H1 (cell line): ENCODE data around the gene RIPOR2. TPM values are rescaled to one million over a fixed set of nuclear protein-coding genes. Genes with fewer than 3 reads are reported as not detected.

Source experiments
- CTCF ChIA-PET: fragments of 300-600 bp; sonication (Branson Sonifier 250); formaldehyde crosslinking; loops from one replicate; lab custom pipeline; 2021; ENCODE audit not compliant: partially characterized antibody; lab: Charles Lee
- POLR2A ChIA-PET: fragments of 300-600 bp; sonication (Branson Sonifier 250); formaldehyde crosslinking; loops from one replicate; lab custom pipeline; 2021; ENCODE audit warnings: inconsistent platforms; ENCODE audit not compliant: partially characterized antibody; lab: Charles Lee
- DNase-seq, 2 experiments: peaks; one replicate each; pipeline versions ENCODE4 v3.0.0 to v3.0.0-alpha.2; 2010 to 2022; ENCODE audit warnings: low spot score in 2 of 2, low read depth in 1 of 2, mixed read lengths in 1 of 2
- FAIRE-seq: peaks from 2 replicates; lab custom pipeline; 2011; peaks lifted over from hg19 to GRCh38; lab: Jason Lieb, UNC
- H2AFZ ChIP-seq: 2 replicates; pipeline ENCODE4 v1.8.1; 2012; ENCODE audit warnings: low read length, inconsistent platforms
- H2AK5ac ChIP-seq: 2 replicates; pipeline ENCODE4 v1.6.1; 2013; ENCODE audit warnings: low read depth, low read length
- H2BK120ac ChIP-seq: replicated peaks from 2 replicates; pipeline ENCODE3; 2013; ENCODE audit warnings: low read depth, low read length, inconsistent platforms
- H2BK12ac ChIP-seq: 2 replicates; pipeline ENCODE4 v1.6.1; 2013; ENCODE audit warnings: low read depth, low read length
- H2BK15ac ChIP-seq: 2 replicates; pipeline ENCODE4 v1.6.1; 2013; ENCODE audit warnings: low read length
- H2BK20ac ChIP-seq: 2 replicates; pipeline ENCODE4 v1.6.1; 2013; ENCODE audit warnings: low read length
- H2BK5ac ChIP-seq: 2 replicates; pipeline ENCODE4 v1.6.1; 2013; ENCODE audit warnings: low read depth, low read length
- H3K14ac ChIP-seq: 2 replicates; pipeline ENCODE4 v1.6.1; 2013; ENCODE audit warnings: inconsistent platforms; ENCODE audit not compliant: insufficient read length
- H3K18ac ChIP-seq: 2 replicates; pipeline ENCODE4 v1.6.1; 2013; ENCODE audit warnings: low read length; ENCODE audit errors: extremely low read depth
- H3K23ac ChIP-seq: 2 replicates; pipeline ENCODE4 v1.6.1; 2013; ENCODE audit warnings: inconsistent platforms; ENCODE audit not compliant: insufficient read length
- H3K23me2 ChIP-seq: 2 replicates; pipeline ENCODE4 v1.6.1; 2013; ENCODE audit warnings: low read depth, low read length
- H3K27ac ChIP-seq: 2 replicates; pipeline ENCODE4 v1.6.1; 2011; ENCODE audit warnings: low read depth, low read length, inconsistent platforms
- H3K27me3 ChIP-seq, 4 experiments: replicated peaks in 1 of 4; 1 replicate in 1 of 4; 2 replicates in 3 of 4; pipeline versions ENCODE4 v1.6.1 to v1.8.1; 2011 to 2013; ENCODE audit warnings: low read length in 3 of 4, mild to moderate bottlenecking in 3 of 4, inconsistent platforms in 2 of 4, mixed read lengths in 2 of 4, moderate library complexity in 1 of 4; ENCODE audit not compliant: control insufficient read depth in 3 of 4, insufficient read depth in 3 of 4; ENCODE audit errors: extremely low read depth in 1 of 4
- H3K36me3 ChIP-seq, 4 experiments: 2 replicates each; pipeline versions ENCODE4 v1.6.1 to v1.8.1; 2011 to 2013; ENCODE audit warnings: mild to moderate bottlenecking in 4 of 4, low read length in 3 of 4, moderate library complexity in 2 of 4, control low read depth in 1 of 4, inconsistent platforms in 1 of 4; ENCODE audit not compliant: insufficient read depth in 4 of 4, control insufficient read depth in 2 of 4
- H3K4ac ChIP-seq: replicated peaks from 2 replicates; pipeline ENCODE3; 2013; ENCODE audit warnings: low read length, low read depth, mixed read lengths, inconsistent platforms; ENCODE audit not compliant: insufficient read length
- H3K4me1 ChIP-seq, 4 experiments: replicated peaks in 1 of 4; 1 replicate in 1 of 4; 2 replicates in 3 of 4; pipeline versions ENCODE4 v1.6.1 to v1.8.1; 2011 to 2013; ENCODE audit warnings: low read length in 3 of 4, inconsistent platforms in 2 of 4, mixed read lengths in 1 of 4; ENCODE audit not compliant: insufficient read depth in 4 of 4, control insufficient read depth in 3 of 4
- H3K4me2 ChIP-seq, 2 experiments: 2 replicates each; pipeline versions ENCODE4 v1.6.1 to v1.8.1; 2011 to 2013; ENCODE audit warnings: low read depth in 2 of 2, low read length in 2 of 2, control low read depth in 1 of 2, inconsistent platforms in 1 of 2, mild to moderate bottlenecking in 1 of 2; ENCODE audit not compliant: insufficient read depth in 1 of 2
- H3K4me3 ChIP-seq, 4 experiments: fragments of 200-600, 300-600 bp in 1 of 4; sonication (generic), shearing (Covaris generic), sonication (Bioruptor Twin) in 1 of 4; 2 replicates each; pipeline versions ENCODE4 v1.5.1 to v1.8.1; 2011 to 2016; ENCODE audit warnings: low read length in 4 of 4, low read depth in 3 of 4, control low read depth in 2 of 4, inconsistent platforms in 2 of 4, mild to moderate bottlenecking in 2 of 4, mixed read lengths in 1 of 4, moderate library complexity in 1 of 4; ENCODE audit not compliant: insufficient read depth in 2 of 4; ENCODE audit errors: extremely low read depth in 1 of 4
- H3K56ac ChIP-seq: replicated peaks from 2 replicates; pipeline ENCODE3; 2013; ENCODE audit warnings: low read depth, mild to moderate bottlenecking, mixed read lengths, low read length, inconsistent platforms; ENCODE audit not compliant: insufficient read length
- H3K79me1 ChIP-seq: 2 replicates; pipeline ENCODE4 v1.6.1; 2013; ENCODE audit warnings: low read depth, low read length, control low read depth
- H3K79me2 ChIP-seq, 2 experiments: 2 replicates each; pipeline versions ENCODE4 v1.6.1 to v1.8.1; 2012 to 2013; ENCODE audit warnings: low read length in 2 of 2, mild to moderate bottlenecking in 2 of 2, inconsistent platforms in 1 of 2; ENCODE audit not compliant: insufficient read depth in 2 of 2, control insufficient read depth in 1 of 2
- H3K9ac ChIP-seq, 4 experiments: replicated peaks in 1 of 4; 1 replicate in 1 of 4; 2 replicates in 3 of 4; pipeline versions ENCODE4 v1.6.1 to v1.8.1; 2011 to 2013; ENCODE audit warnings: low read depth in 3 of 4, low read length in 3 of 4, control low read depth in 2 of 4, mild to moderate bottlenecking in 2 of 4, moderate library complexity in 2 of 4, inconsistent platforms in 1 of 4; ENCODE audit errors: extremely low read depth in 1 of 4
- H3K9me3 ChIP-seq, 2 experiments: 2 replicates each; pipeline versions ENCODE4 v1.6.1 to v1.8.1; 2012 to 2013; ENCODE audit warnings: mild to moderate bottlenecking in 2 of 2, moderate library complexity in 2 of 2, control low read depth in 1 of 2, inconsistent platforms in 1 of 2, low read depth in 1 of 2, low read length in 1 of 2, mixed read lengths in 1 of 2; ENCODE audit not compliant: insufficient read depth in 2 of 2
- H4K20me1 ChIP-seq, 2 experiments: replicated peaks in 1 of 2; 2 replicates each; pipeline versions ENCODE3 to v1.8.1; 2011 to 2013; ENCODE audit warnings: inconsistent platforms in 2 of 2, low read length in 2 of 2, mild to moderate bottlenecking in 1 of 2; ENCODE audit not compliant: insufficient read depth in 2 of 2, control insufficient read depth in 1 of 2
- H4K5ac ChIP-seq: 2 replicates; pipeline ENCODE4 v1.6.1; 2013; ENCODE audit warnings: low read length, low read depth, mixed read lengths, inconsistent platforms; ENCODE audit not compliant: insufficient read length
- H4K8ac ChIP-seq: 2 replicates; pipeline ENCODE4 v1.8.0; 2013; ENCODE audit warnings: mild to moderate bottlenecking, moderate library complexity, low read length, inconsistent platforms; ENCODE audit not compliant: insufficient read depth; ENCODE audit errors: extremely low read depth
- H4K91ac ChIP-seq: replicated peaks from 2 replicates; pipeline ENCODE3; 2013; ENCODE audit warnings: low read length, mixed read lengths, inconsistent platforms; ENCODE audit not compliant: insufficient read length
- CHD1 ChIP-seq: IDR thresholded peaks from 2 replicates; pipeline ENCODE4 v1.6.1; 2012; ENCODE audit warnings: low read depth, low read length, improper control_type of control experiment
- CHD2 ChIP-seq: IDR thresholded peaks from 2 replicates; pipeline ENCODE4 v1.6.1; 2012; ENCODE audit warnings: low read length, improper control_type of control experiment
- EP300 ChIP-seq, 2 experiments: IDR thresholded peaks; 1 replicate in 1 of 2; 2 replicates in 1 of 2; pipeline ENCODE4 v1.6.1; 2011 to 2012; ENCODE audit warnings: low read depth in 2 of 2, low read length in 2 of 2, mild to moderate bottlenecking in 2 of 2, borderline replicate concordance in 1 of 2, inconsistent platforms in 1 of 2, moderate library complexity in 1 of 2
- MAFK ChIP-seq: IDR thresholded peaks from 2 replicates; pipeline ENCODE4 v1.6.1; 2012; ENCODE audit warnings: low read depth, mild to moderate bottlenecking, improper control_type of control experiment, low read length
- RAD21 ChIP-seq, 2 experiments: IDR thresholded peaks in 1 of 2; conservative IDR thresholded peaks in 1 of 2; 2 replicates each; pipeline ENCODE4 v1.6.1; 2011; ENCODE audit warnings: low read depth in 2 of 2, low read length in 2 of 2, improper control_type of control experiment in 1 of 2, inconsistent platforms in 1 of 2, mild to moderate bottlenecking in 1 of 2, moderate library complexity in 1 of 2
- SIRT6 ChIP-seq: IDR thresholded peaks from one replicate; pipeline ENCODE4 v1.7.1; 2012; ENCODE audit warnings: low read length, inconsistent platforms
- WGBS, 2 experiments: shearing (Covaris generic) in 1 of 2; methylation state at CpG; one replicate each; pipeline versions ENCODE4 v1.1.6 to v1.1.7; 2013 to 2015; ENCODE audit warnings: low lambda C conversion rate in 2 of 2, mixed read lengths in 2 of 2, inconsistent platforms in 1 of 2, low coverage in 1 of 2, missing lambda C conversion rate in 1 of 2; ENCODE audit not compliant: insufficient replicate concordance in 2 of 2, insufficient coverage in 1 of 2, insufficient read length in 1 of 2; ENCODE audit errors: extremely low coverage in 1 of 2, missing lambda C conversion rate in 1 of 2; 5-methylcytosine and 5-hydroxymethylcytosine counted together
- polyA plus RNA-seq, 7 experiments: library from polyadenylated mRNA; depleted of rRNA in 3 of 7; stranded (reverse) in 5 of 7; unstranded in 2 of 7; fragments of >200 nt in 5 of 7; fragments of 200-250 nt in 2 of 7; gene quantifications; 1 replicate in 5 of 7; 2 replicates in 1 of 7; 4 replicates in 1 of 7; pipeline versions ENCODE4 v1.2.1 to v1.2.3, GENCODE V29; 2011 to 2013; ENCODE audit warnings: missing spikeins in 2 of 7, mixed read lengths in 2 of 7
- total RNA-seq: library from RNA; stranded (reverse); fragmentation: NEBNext Ultra II Directional; extraction: Animal tissue kit (Norgen Biotek cat#: 25700); gene quantifications from 2 replicates; pipeline ENCODE4 v1.2.1, GENCODE V29; 2021
- TF ChIP-seq, protein P1 (sequence below): IDR thresholded peaks from 2 replicates; pipeline ENCODE4 v1.6.1; 2012; ENCODE audit warnings: low read length, inconsistent platforms
- TF ChIP-seq, protein P2 (sequence below): IDR thresholded peaks from 2 replicates; pipeline ENCODE4 v1.6.1; 2012; ENCODE audit warnings: inconsistent platforms

RIPOR2 gene
- total and polyA plus RNA-seq, 2 of the 8 experiments (the other 6 are each of a cell fraction or from before 2014, with no cell fraction given): 16.7 to 45.6 TPM

DNA sequence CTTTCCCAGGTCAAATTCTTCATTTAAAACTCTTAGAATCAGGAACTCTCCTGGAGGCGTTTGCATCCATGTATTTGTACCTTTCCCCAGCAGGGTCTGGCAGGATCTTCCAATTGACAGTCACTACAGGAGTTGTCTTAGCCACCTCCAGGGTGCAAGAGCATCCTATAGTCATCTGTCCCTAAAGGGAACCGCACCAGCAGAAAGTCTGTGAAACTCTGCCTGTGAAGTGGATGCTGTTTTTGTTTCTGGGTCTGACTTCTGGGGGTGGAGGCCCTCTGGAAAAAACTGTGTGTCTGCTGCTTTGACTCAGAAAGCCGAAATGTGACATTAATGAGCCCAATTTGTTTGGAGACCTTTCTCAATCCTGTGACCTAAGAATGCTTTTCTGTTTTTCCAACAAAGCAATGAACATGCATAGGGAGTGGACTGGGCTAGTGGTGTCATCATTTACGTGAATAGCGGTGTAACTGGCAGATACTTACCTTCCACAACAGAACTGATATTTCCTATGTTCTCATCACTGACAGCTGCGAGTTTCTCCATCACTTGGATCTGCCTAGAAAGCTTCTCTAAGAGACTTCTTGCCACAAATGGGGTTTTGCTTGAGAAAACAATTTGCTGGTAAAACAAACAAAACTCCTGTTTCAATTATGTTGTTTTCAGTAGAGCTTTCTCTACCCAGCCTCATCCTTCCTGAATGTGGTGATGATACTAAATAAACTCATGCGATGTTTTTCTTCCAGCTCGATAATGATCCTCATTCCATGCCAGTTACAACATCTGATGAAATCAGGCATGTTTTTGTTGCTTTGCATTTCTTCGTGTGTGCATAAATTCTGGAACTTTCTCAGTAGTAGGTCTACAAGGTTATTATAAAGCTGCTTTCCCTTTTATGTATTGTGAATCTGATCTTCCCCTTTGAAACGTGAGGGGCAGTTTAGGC is 103.7 kb downstream of the RIPOR2 start:
- Histone ChIP-seq H4K20me1 (peaks cover 0 to 2% of the 10 kb centered on the region in 2 experiments), H3K79me2 (no peaks in the 10 kb centered on the region), H3K79me1 (no peaks in the 10 kb centered on the region), H2AK5ac (no peak overlapping the region), H3K4me1 (0 out of 7 replicates have a peak, but pooled peaks cover 0 to 2% (median 0%) of the 10 kb centered on the region in 4 experiments), H2BK120ac (no peak overlapping the region), H2AFZ (no peak overlapping the region), H3K9ac (no peak overlapping the region), H3K4me3 (no peak overlapping the region), H3K23me2 (no peaks in the 10 kb centered on the region; the same call in 1 of the 2 replicates), H3K18ac (no peak overlapping the region), H3K27me3 (no peaks in the 10 kb centered on the region), H3K4ac (no peak overlapping the region), H2BK15ac (no peak overlapping the region), H3K14ac (no peak overlapping the region), H3K36me3 (no peaks in the 10 kb centered on the region), H3K23ac (no peak overlapping the region), H2BK5ac (no peak overlapping the region), H3K27ac (no peak overlapping the region), H3K56ac (no peak overlapping the region), H2BK12ac (no peak overlapping the region), H4K8ac (no peak overlapping the region), H3K4me2 (no peak overlapping the region), H2BK20ac (no peak overlapping the region), H3K9me3 (no peaks in the 10 kb centered on the region), H4K91ac (no peak overlapping the region), H4K5ac (no peak overlapping the region)
- CTCF ChIA-PET: interaction anchor here (0.8 kb wide), 1 partner anchor 14 kb away, joined by 3 read pairs; no protein-coding TSS in a partner anchor
- DNase-seq (no peak), FAIRE-seq (no peak)
- POLR2A ChIA-PET: interaction anchor here (0.6 to 0.9 kb wide), 2 partner anchors 11 to 694 kb away, joined by 3 read pairs; no protein-coding TSS in a partner anchor
- WGBS, 2 experiments: 92% methylated on average over 10 of the region's 10 CpGs; no CpG with 5 or more reads in 1 of the 2 experiments
- TF ChIP-seq EP300 (IDR thresholded peaks at IDR 0.05; ENCODE audit: borderline replicate concordance in 1 of 2, low read depth in 2 of 2, low read length in 2 of 2) (no peak), CHD2 (no peak), RAD21 (IDR thresholded peaks at IDR 0.05 in 1 of 2, conservative IDR thresholded peaks at IDR 0.05 in 1 of 2; ENCODE audit: low read depth in 2 of 2, low read length in 2 of 2) (no peak), MAFK (no peak), CHD1 (no peak), SIRT6 (no peak)
- TF ChIP-seq, protein P1, sequence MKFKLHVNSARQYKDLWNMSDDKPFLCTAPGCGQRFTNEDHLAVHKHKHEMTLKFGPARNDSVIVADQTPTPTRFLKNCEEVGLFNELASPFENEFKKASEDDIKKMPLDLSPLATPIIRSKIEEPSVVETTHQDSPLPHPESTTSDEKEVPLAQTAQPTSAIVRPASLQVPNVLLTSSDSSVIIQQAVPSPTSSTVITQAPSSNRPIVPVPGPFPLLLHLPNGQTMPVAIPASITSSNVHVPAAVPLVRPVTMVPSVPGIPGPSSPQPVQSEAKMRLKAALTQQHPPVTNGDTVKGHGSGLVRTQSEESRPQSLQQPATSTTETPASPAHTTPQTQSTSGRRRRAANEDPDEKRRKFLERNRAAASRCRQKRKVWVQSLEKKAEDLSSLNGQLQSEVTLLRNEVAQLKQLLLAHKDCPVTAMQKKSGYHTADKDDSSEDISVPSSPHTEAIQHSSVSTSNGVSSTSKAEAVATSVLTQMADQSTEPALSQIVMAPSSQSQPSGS: no peak
- TF ChIP-seq, protein P2, sequence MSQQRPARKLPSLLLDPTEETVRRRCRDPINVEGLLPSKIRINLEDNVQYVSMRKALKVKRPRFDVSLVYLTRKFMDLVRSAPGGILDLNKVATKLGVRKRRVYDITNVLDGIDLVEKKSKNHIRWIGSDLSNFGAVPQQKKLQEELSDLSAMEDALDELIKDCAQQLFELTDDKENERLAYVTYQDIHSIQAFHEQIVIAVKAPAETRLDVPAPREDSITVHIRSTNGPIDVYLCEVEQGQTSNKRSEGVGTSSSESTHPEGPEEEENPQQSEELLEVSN: no peak
